DND-41 (cell line): ENCODE data around the gene STRIP1.

Experiments
- ATAC-seq: fragments of 200-7000 bp; cut with Tn5 transposase; 3 replicates; pipeline ENCODE4 v1.9.1; 2021; ENCODE audit warnings: low read depth; ENCODE audit not compliant: insufficient read depth
- DNase-seq: peaks from one replicate; pipeline ENCODE4 v3.0.0-alpha.2; 2020
- H2AFZ ChIP-seq: 2 replicates; pipeline ENCODE4 v1.6.0; 2012; ENCODE audit warnings: low read depth, low read length
- H3K27ac ChIP-seq: 2 replicates; pipeline ENCODE4 v1.5.1; 2012; ENCODE audit warnings: low read length, inconsistent platforms
- H3K27me3 ChIP-seq: fragments of 200-600 bp; sonication (generic); 2 replicates; pipeline ENCODE4 v1.6.0; 2012; ENCODE audit warnings: low read length, mild to moderate bottlenecking, inconsistent platforms; ENCODE audit not compliant: insufficient read depth, poor library complexity
- H3K36me3 ChIP-seq: 2 replicates; pipeline ENCODE4 v1.5.1; 2012; ENCODE audit warnings: low read length, inconsistent platforms; ENCODE audit not compliant: insufficient read depth
- H3K4me1 ChIP-seq: 2 replicates; pipeline ENCODE4 v1.5.1; 2012; ENCODE audit warnings: mild to moderate bottlenecking, low read length; ENCODE audit not compliant: insufficient read depth
- H3K4me2 ChIP-seq: 2 replicates; pipeline ENCODE4 v1.6.0; 2012; ENCODE audit warnings: mild to moderate bottlenecking, moderate library complexity, low read length, inconsistent platforms; ENCODE audit not compliant: insufficient read depth
- H3K4me3 ChIP-seq, 2 experiments: fragments of 200-600 bp in 1 of 2; shearing (Covaris generic) in 1 of 2; 2 replicates each; pipeline ENCODE4 v1.5.1; 2012 to 2016; ENCODE audit warnings: inconsistent platforms in 2 of 2, low read length in 2 of 2, mild to moderate bottlenecking in 2 of 2, low read depth in 1 of 2, moderate library complexity in 1 of 2
- H3K79me2 ChIP-seq: 2 replicates; pipeline ENCODE4 v1.6.0; 2012; ENCODE audit warnings: low read length, inconsistent platforms; ENCODE audit not compliant: insufficient read depth
- H3K9ac ChIP-seq: 2 replicates; pipeline ENCODE4 v1.6.0; 2012; ENCODE audit warnings: low read depth, mild to moderate bottlenecking, inconsistent platforms, low read length, moderate library complexity
- H3K9me3 ChIP-seq: 2 replicates; pipeline ENCODE4 v1.5.1; 2012; ENCODE audit warnings: low read length, moderate library complexity, mild to moderate bottlenecking, inconsistent platforms; ENCODE audit not compliant: insufficient read depth, severe bottlenecking
- H4K20me1 ChIP-seq: 2 replicates; pipeline ENCODE4 v1.6.0; 2012; ENCODE audit warnings: low read length; ENCODE audit not compliant: insufficient read depth
- CTCF ChIP-seq: IDR thresholded peaks from 2 replicates; pipeline ENCODE4 v1.5.1; 2012; ENCODE audit warnings: borderline replicate concordance, low read length, moderate library complexity, mild to moderate bottlenecking; ENCODE audit not compliant: poor library complexity, severe bottlenecking; ENCODE audit errors: extremely low read depth
- EZH2 ChIP-seq: IDR thresholded peaks from 3 replicates; pipeline ENCODE4 v1.6.1; 2012; ENCODE audit warnings: borderline replicate concordance, low read depth, mild to moderate bottlenecking, moderate library complexity, low read length, inconsistent platforms; ENCODE audit not compliant: severe bottlenecking

The STRIP1 gene

GRCh38 chr1:110039641-110040040 is 5.2 kb downstream of the STRIP1 start:
- peaks cover 81% of the 10 kb centered on the region for H3K36me3 ChIP-seq
- peaks cover 17% of the 10 kb centered on the region for H3K4me1 ChIP-seq
- H3K79me2 ChIP-seq: peaks cover 35% of the 10 kb centered on the region

GRCh38 chr1:110040548-110040947 is 6.1 kb downstream of the STRIP1 start:
- Histone ChIP-seq H3K9ac (no peak overlapping the region), H3K4me3 (no peak overlapping the region), H3K36me3 (peaks cover 90% of the 10 kb centered on the region), H3K4me2 (no peak overlapping the region), H3K4me1 (peaks cover 12% of the 10 kb centered on the region), H3K27ac (no peak overlapping the region), H3K9me3 (no peaks in the 10 kb centered on the region), H3K79me2 (peaks cover 26% of the 10 kb centered on the region), H2AFZ (no peak overlapping the region), H3K27me3 (no peaks in the 10 kb centered on the region), H4K20me1 (peaks cover 24% of the 10 kb centered on the region; the same call in 1 of the 2 replicates)
- no peak for DNase-seq
- no peak; the same call in 2 of the 3 replicates for ATAC-seq
- no peak for TF ChIP-seq CTCF
- no peak for TF ChIP-seq EZH2

More at GRCh38 chr1:110039641-110040040, 5.2 kb downstream of the STRIP1 start:
- Histone ChIP-seq H3K9me3 (no peaks in the 10 kb centered on the region), H3K4me2 (no peak overlapping the region), H3K27ac (no peak overlapping the region), H3K27me3 (no peaks in the 10 kb centered on the region), H2AFZ (no peak overlapping the region), H3K4me3 (no peak overlapping the region), H3K9ac (no peak overlapping the region), H4K20me1 (peaks cover 31% of the 10 kb centered on the region; the same call in 1 of the 2 replicates)
- no peak for TF ChIP-seq CTCF
- no peak for TF ChIP-seq EZH2
- DNase-seq (no peak), ATAC-seq (no peak)

- H4K20me1 ChIP-seq: peaks cover 15% of the 10 kb centered on the region; the same call in 1 of the 2 replicates
- H3K9me3 ChIP-seq: no peaks in the 10 kb centered on the region
- H3K27me3 ChIP-seq: no peaks in the 10 kb centered on the region
- no peak for TF ChIP-seq EZH2
- no peak for TF ChIP-seq CTCF
- peaks cover 97% of the 10 kb centered on the region for H3K36me3 ChIP-seq
- no peak for DNase-seq
- H3K4me1 ChIP-seq: no peaks in the 10 kb centered on the region
- H2AFZ ChIP-seq: no peak overlapping the region
- H3K27ac ChIP-seq: no peak overlapping the region
- H3K4me2 ChIP-seq: no peak overlapping the region
- H3K4me3 ChIP-seq: no peak overlapping the region
- peaks cover 4% of the 10 kb centered on the region; the same call in 1 of the 2 replicates for H3K79me2 ChIP-seq
- ATAC-seq: no peak
- no peak overlapping the region for H3K9ac ChIP-seq
These were observed 8.6 kb downstream of the STRIP1 start for GRCh38 chr1:110043016-110043415.
